K562 (cell line): ENCODE data around the gene INPP4B. TPM values are rescaled to one million over a fixed set of nuclear protein-coding genes. Genes with fewer than 3 reads are reported as not detected.

Experiments
- ATAC-seq: fragments of 200-7000 bp; cut with Tn5 transposase; 3 replicates; pipeline ENCODE4 v1.9.1; 2020; ENCODE audit warnings: moderate library complexity
- BruUV-seq: library from RNA; stranded (reverse); fragments of 400-500 nt; replicated peaks from 2 replicates; lab custom pipeline; 2021; lab: Mats Ljungman, UMichigan
- CTCF ChIA-PET: fragments of 300-600 bp; formaldehyde crosslinking; extraction: SDS; loops from one replicate; lab custom pipeline; 2021; ENCODE audit warnings: low intra/inter-chr PET ratio; lab: Yijun Ruan, JAX
- POLR2A ChIA-PET: fragments of 300-600, 350-650 bp; sonication (Branson Sonifier 250); formaldehyde crosslinking; extraction: SDS; loops from one replicate; lab custom pipeline; 2021; ENCODE audit warnings: antibody characterized with exemption, inconsistent platforms; lab: Yijun Ruan, JAX
- DNase-seq, 4 experiments: peaks; one replicate each; pipeline versions ENCODE4 v3.0.0 to v3.0.0-alpha.2; 2011 to 2018; ENCODE audit warnings: low spot score in 3 of 4, mixed read lengths in 3 of 4; ENCODE audit errors: extremely low read depth in 1 of 4
- FAIRE-seq: peaks from 2 replicates; lab custom pipeline; 2011; peaks lifted over from hg19 to GRCh38; lab: Jason Lieb, UNC
- H2AFZ ChIP-seq: 2 replicates; pipeline ENCODE4 v1.6.0; 2011; ENCODE audit warnings: low read depth, low read length, control low read depth, inconsistent platforms
- H3K27ac ChIP-seq: fragments of 200-600 bp; 3 replicates; pipeline ENCODE4 v1.8.0; 2011; ENCODE audit warnings: low read depth, mild to moderate bottlenecking, control low read depth, inconsistent platforms, low read length, moderate library complexity, mixed read lengths; ENCODE audit errors: extremely low read depth
- H3K27me3 ChIP-seq, 2 experiments: fragments of 300-600 bp in 1 of 2; 2 replicates in 1 of 2; 3 replicates in 1 of 2; pipeline versions ENCODE4 v1.6.0 to v1.8.0; 2011; ENCODE audit warnings: inconsistent platforms in 2 of 2, low read length in 2 of 2, mild to moderate bottlenecking in 1 of 2, mixed read lengths in 1 of 2, moderate library complexity in 1 of 2; ENCODE audit not compliant: control insufficient read depth in 2 of 2, insufficient read depth in 2 of 2
- H3K36me3 ChIP-seq: fragments of 300-600 bp; 3 replicates; pipeline ENCODE4 v1.8.0; 2011; ENCODE audit warnings: mild to moderate bottlenecking, low read length, inconsistent platforms; ENCODE audit not compliant: control insufficient read depth, insufficient read depth
- H3K4me1 ChIP-seq, 2 experiments: fragments of 200-600 bp in 1 of 2; replicated peaks in 1 of 2; 2 replicates in 1 of 2; 3 replicates in 1 of 2; pipeline versions ENCODE4 v1.5.1 to v1.8.0; 2011; ENCODE audit warnings: inconsistent platforms in 2 of 2, low read length in 2 of 2, mild to moderate bottlenecking in 1 of 2, mixed read lengths in 1 of 2, moderate library complexity in 1 of 2; ENCODE audit not compliant: control insufficient read depth in 2 of 2, insufficient read depth in 2 of 2
- H3K4me2 ChIP-seq: 2 replicates; pipeline ENCODE4 v1.6.1; 2011; ENCODE audit warnings: low read length, control low read depth, inconsistent platforms, mixed read lengths; ENCODE audit not compliant: insufficient read depth
- H3K4me3 ChIP-seq: fragments of 200-600 bp; sonication (generic), shearing (Covaris generic); 2 replicates; pipeline ENCODE4 v1.5.1; 2016; ENCODE audit warnings: control low read depth, inconsistent platforms
- H3K79me2 ChIP-seq: fragments of 200-600 bp; 3 replicates; pipeline ENCODE4 v1.8.0; 2011; ENCODE audit warnings: low read length, inconsistent platforms; ENCODE audit not compliant: control insufficient read depth, insufficient read depth
- H3K9ac ChIP-seq, 2 experiments: 2 replicates each; pipeline versions ENCODE4 v1.6.0 to v1.6.1; 2011; ENCODE audit warnings: low read depth in 2 of 2, low read length in 2 of 2, control low read depth in 1 of 2, inconsistent platforms in 1 of 2, mild to moderate bottlenecking in 1 of 2, mixed read lengths in 1 of 2; ENCODE audit not compliant: insufficient read depth in 1 of 2
- H3K9me1 ChIP-seq: one replicate; pipeline ENCODE4 v1.6.0; 2011; ENCODE audit warnings: inconsistent platforms, mild to moderate bottlenecking, low read length, moderate library complexity; ENCODE audit not compliant: control insufficient read depth, insufficient read depth
- H3K9me3 ChIP-seq: replicated peaks from 2 replicates; pipeline ENCODE4 v1.5.1; 2011; ENCODE audit warnings: low read depth, low read length, inconsistent platforms; ENCODE audit not compliant: control insufficient read depth, insufficient read depth
- H4K20me1 ChIP-seq: replicated peaks from 2 replicates; pipeline ENCODE4 v1.6.1; 2011; ENCODE audit warnings: low read length, inconsistent platforms, mixed read lengths; ENCODE audit not compliant: control insufficient read depth, insufficient read depth
- ASH1L ChIP-seq: fragments of 450-650 bp; IDR thresholded peaks from 2 replicates; pipeline ENCODE4 v1.6.1; 2018; ENCODE audit warnings: borderline replicate concordance, mild to moderate bottlenecking, low read depth; ENCODE audit not compliant: partially characterized antibody
- COPS2 ChIP-seq: fragments of 450-650 bp; conservative IDR thresholded peaks from 2 replicates; pipeline ENCODE4 v1.6.1; 2016; ENCODE audit warnings: mild to moderate bottlenecking, moderate library complexity
- HNRNPUL1 ChIP-seq: fragments of 200-400 bp; formaldehyde crosslinking; IDR thresholded peaks from 2 replicates; pipeline ENCODE4 v1.6.1; 2017; ENCODE audit warnings: low read length
- JUN ChIP-seq, 2 experiments: sonication (generic) in 1 of 2; formaldehyde crosslinking in 1 of 2; IDR thresholded peaks; 2 replicates each; pipeline versions ENCODE4 v1.6.1 to v1.8.0; 2012 to 2022; ENCODE audit warnings: borderline replicate concordance in 2 of 2, mild to moderate bottlenecking in 2 of 2, improper control_type of control experiment in 1 of 2, low read depth in 1 of 2, low read length in 1 of 2, missing genetic modification reagents in 1 of 2
- NR3C1 ChIP-seq: sonication (generic); formaldehyde crosslinking; IDR thresholded peaks from 2 replicates; pipeline ENCODE4 v1.8.1; 2022; ENCODE audit warnings: missing genetic modification reagents
- PHB ChIP-seq: fragments of 250-450 bp; sonication (Bioruptor Pico); IDR thresholded peaks from 2 replicates; pipeline ENCODE4 v1.5.0; 2021
- POLR2B ChIP-seq: fragments of 450-650 bp; IDR thresholded peaks from 2 replicates; pipeline ENCODE4 v1.6.1; 2018; ENCODE audit warnings: low read depth; ENCODE audit not compliant: partially characterized antibody
- RBBP5 ChIP-seq: fragments of 200-600 bp; sonication (generic); IDR thresholded peaks from 2 replicates; pipeline ENCODE4 v1.6.1; 2012; ENCODE audit warnings: borderline replicate concordance, mild to moderate bottlenecking, low read length, control low read depth, inconsistent platforms; ENCODE audit not compliant: insufficient read depth, poor library complexity, severe bottlenecking
- RBM39 ChIP-seq: fragments of 200-400 bp; formaldehyde crosslinking; optimal IDR thresholded peaks from 2 replicates; pipeline ENCODE3; 2018; ENCODE audit warnings: low read depth, low read length
- SMAD3 ChIP-seq: fragments of 450-650 bp; formaldehyde crosslinking; conservative IDR thresholded peaks from 2 replicates; pipeline ENCODE4 v1.4.0; 2020; ENCODE audit warnings: mild to moderate bottlenecking
- SMARCA4 ChIP-seq: fragments of 450-650 bp; IDR thresholded peaks from 2 replicates; pipeline ENCODE4 v1.6.1; 2016
- TRIM28 ChIP-seq: fragments of 450-650 bp; IDR thresholded peaks from 2 replicates; pipeline ENCODE4 v1.6.1; 2017
- ZNF75A ChIP-seq: fragments of 450-650 bp; formaldehyde crosslinking; IDR thresholded peaks from 2 replicates; pipeline ENCODE4 v1.4.0; 2020; ENCODE audit warnings: mild to moderate bottlenecking
- WGBS: fragments of 100-300 bp; shearing (Covaris generic); methylation state at CpG from one replicate; pipeline ENCODE4 v1.1.6; 2016; ENCODE audit warnings: low coverage, mixed read lengths; ENCODE audit not compliant: insufficient coverage; ENCODE audit errors: missing lambda C conversion rate; 5-methylcytosine and 5-hydroxymethylcytosine counted together
- in situ Hi-C: fragments of 300-500 bp; cut with MboI; formaldehyde crosslinking; loops from 4 replicates; pipeline ENCODE4 v1.15.0; 2018; ENCODE audit warnings: inconsistent platforms, mixed read lengths
- intact Hi-C: fragments of 100-400 bp; cut with micrococcal nuclease; formaldehyde crosslinking; loops from 2 replicates; pipeline ENCODE4 v1.14.2; 2022
- polyA plus RNA-seq, 8 experiments: library from polyadenylated mRNA; depleted of rRNA in 4 of 8; stranded (reverse) in 5 of 8; unstranded in 3 of 8; fragments of >200 nt; fragmentation: Nextera tagmentation in 2 of 8; fragmentation: Illumina TruSeq in 1 of 8; extraction: Ambion mirVana in 2 of 8; extraction: Trizol in 1 of 8; gene quantifications; 2 replicates each; pipeline versions ENCODE4 v1.2.1 to v1.2.3, GENCODE V29; 2011 to 2014; ENCODE audit warnings: inconsistent platforms in 1 of 8, missing spikeins in 1 of 8
- total RNA-seq, 7 experiments: library from RNA; depleted of rRNA in 6 of 7; stranded (reverse); fragments of >200 nt in 6 of 7; fragmentation: Illumina TruSeq in 2 of 7; extraction: Trizol in 2 of 7; gene quantifications; 2 replicates each; pipeline versions ENCODE4 v1.2.1 to v1.2.3, GENCODE V29; 2011 to 2021; ENCODE audit warnings: low replicate concordance in 1 of 7
- TF ChIP-seq, protein P1 (sequence below): fragments of 200-600 bp; sonication (generic); IDR thresholded peaks from one replicate; pipeline ENCODE4 v1.6.1; 2012; ENCODE audit warnings: mild to moderate bottlenecking, low read depth, low read length, inconsistent platforms

Gene INPP4B
- total and polyA plus RNA-seq, 9 of the 15 experiments (the other 6 are each of a cell fraction or from before 2014, with no cell fraction given): 0.04 to 0.11 TPM; not detected in 7

DNA sequence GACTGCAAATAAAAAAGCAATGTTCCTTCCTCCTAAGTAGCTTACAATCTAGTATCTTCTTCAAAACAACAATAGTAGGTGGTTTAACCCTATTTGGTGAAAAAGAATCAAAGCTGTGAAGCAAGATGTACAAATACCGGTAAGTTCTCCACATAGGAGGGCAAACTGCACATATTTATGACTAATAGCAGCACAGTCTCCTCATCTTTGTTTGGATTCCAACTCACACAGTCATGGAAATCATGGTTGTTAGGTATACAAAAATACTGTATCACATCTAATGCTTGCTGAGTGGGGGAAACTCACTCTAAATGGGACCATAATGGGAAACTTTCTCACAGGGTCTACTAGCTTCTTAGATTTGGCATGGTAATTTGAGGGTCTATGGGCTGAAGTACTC, 597.2 kb downstream of the INPP4B start:
- Histone ChIP-seq H3K27me3 (no peaks in the 10 kb centered on the region), H3K36me3 (no peaks in the 10 kb centered on the region), H3K4me3 (no peak overlapping the region), H3K4me1 (no peaks in the 10 kb centered on the region), H3K4me2 (no peak overlapping the region), H3K9me3 (no peaks in the 10 kb centered on the region), H3K9ac (no peak overlapping the region), H2AFZ (no peak overlapping the region), H3K79me2 (no peaks in the 10 kb centered on the region), H4K20me1 (no peaks in the 10 kb centered on the region), H3K9me1 (no peaks in the 10 kb centered on the region), H3K27ac (no peak overlapping the region)
- no peak for DNase-seq
- intact Hi-C loops (no loop called here), in situ Hi-C loops (no loop called here)
- ATAC-seq: no peak
- FAIRE-seq: no peak
- no TSS peak for BruUV-seq
- WGBS: 0% methylated on average over 1 of the region's 1 CpG
- ChIA-PET POLR2A (no interaction called here), CTCF (no interaction called here)
- TF ChIP-seq JUN (IDR thresholded peaks at IDR 0.05; ENCODE audit: borderline replicate concordance, low read depth, low read length) (no peak), JUN (CRISPR knock-in tag; IDR thresholded peaks at IDR 0.05; ENCODE audit: borderline replicate concordance) (no peak), SMAD3 (CRISPR knock-in tag) (no peak), PHB (no peak), RBM39 (no peak), RBBP5 (no peak), TRIM28 (no peak), POLR2B (no peak), NR3C1 (CRISPR knock-in tag) (no peak), COPS2 (no peak), ASH1L (no peak), HNRNPUL1 (no peak), SMARCA4 (no peak), ZNF75A (CRISPR knock-in tag) (no peak)
- TF ChIP-seq, protein P1, sequence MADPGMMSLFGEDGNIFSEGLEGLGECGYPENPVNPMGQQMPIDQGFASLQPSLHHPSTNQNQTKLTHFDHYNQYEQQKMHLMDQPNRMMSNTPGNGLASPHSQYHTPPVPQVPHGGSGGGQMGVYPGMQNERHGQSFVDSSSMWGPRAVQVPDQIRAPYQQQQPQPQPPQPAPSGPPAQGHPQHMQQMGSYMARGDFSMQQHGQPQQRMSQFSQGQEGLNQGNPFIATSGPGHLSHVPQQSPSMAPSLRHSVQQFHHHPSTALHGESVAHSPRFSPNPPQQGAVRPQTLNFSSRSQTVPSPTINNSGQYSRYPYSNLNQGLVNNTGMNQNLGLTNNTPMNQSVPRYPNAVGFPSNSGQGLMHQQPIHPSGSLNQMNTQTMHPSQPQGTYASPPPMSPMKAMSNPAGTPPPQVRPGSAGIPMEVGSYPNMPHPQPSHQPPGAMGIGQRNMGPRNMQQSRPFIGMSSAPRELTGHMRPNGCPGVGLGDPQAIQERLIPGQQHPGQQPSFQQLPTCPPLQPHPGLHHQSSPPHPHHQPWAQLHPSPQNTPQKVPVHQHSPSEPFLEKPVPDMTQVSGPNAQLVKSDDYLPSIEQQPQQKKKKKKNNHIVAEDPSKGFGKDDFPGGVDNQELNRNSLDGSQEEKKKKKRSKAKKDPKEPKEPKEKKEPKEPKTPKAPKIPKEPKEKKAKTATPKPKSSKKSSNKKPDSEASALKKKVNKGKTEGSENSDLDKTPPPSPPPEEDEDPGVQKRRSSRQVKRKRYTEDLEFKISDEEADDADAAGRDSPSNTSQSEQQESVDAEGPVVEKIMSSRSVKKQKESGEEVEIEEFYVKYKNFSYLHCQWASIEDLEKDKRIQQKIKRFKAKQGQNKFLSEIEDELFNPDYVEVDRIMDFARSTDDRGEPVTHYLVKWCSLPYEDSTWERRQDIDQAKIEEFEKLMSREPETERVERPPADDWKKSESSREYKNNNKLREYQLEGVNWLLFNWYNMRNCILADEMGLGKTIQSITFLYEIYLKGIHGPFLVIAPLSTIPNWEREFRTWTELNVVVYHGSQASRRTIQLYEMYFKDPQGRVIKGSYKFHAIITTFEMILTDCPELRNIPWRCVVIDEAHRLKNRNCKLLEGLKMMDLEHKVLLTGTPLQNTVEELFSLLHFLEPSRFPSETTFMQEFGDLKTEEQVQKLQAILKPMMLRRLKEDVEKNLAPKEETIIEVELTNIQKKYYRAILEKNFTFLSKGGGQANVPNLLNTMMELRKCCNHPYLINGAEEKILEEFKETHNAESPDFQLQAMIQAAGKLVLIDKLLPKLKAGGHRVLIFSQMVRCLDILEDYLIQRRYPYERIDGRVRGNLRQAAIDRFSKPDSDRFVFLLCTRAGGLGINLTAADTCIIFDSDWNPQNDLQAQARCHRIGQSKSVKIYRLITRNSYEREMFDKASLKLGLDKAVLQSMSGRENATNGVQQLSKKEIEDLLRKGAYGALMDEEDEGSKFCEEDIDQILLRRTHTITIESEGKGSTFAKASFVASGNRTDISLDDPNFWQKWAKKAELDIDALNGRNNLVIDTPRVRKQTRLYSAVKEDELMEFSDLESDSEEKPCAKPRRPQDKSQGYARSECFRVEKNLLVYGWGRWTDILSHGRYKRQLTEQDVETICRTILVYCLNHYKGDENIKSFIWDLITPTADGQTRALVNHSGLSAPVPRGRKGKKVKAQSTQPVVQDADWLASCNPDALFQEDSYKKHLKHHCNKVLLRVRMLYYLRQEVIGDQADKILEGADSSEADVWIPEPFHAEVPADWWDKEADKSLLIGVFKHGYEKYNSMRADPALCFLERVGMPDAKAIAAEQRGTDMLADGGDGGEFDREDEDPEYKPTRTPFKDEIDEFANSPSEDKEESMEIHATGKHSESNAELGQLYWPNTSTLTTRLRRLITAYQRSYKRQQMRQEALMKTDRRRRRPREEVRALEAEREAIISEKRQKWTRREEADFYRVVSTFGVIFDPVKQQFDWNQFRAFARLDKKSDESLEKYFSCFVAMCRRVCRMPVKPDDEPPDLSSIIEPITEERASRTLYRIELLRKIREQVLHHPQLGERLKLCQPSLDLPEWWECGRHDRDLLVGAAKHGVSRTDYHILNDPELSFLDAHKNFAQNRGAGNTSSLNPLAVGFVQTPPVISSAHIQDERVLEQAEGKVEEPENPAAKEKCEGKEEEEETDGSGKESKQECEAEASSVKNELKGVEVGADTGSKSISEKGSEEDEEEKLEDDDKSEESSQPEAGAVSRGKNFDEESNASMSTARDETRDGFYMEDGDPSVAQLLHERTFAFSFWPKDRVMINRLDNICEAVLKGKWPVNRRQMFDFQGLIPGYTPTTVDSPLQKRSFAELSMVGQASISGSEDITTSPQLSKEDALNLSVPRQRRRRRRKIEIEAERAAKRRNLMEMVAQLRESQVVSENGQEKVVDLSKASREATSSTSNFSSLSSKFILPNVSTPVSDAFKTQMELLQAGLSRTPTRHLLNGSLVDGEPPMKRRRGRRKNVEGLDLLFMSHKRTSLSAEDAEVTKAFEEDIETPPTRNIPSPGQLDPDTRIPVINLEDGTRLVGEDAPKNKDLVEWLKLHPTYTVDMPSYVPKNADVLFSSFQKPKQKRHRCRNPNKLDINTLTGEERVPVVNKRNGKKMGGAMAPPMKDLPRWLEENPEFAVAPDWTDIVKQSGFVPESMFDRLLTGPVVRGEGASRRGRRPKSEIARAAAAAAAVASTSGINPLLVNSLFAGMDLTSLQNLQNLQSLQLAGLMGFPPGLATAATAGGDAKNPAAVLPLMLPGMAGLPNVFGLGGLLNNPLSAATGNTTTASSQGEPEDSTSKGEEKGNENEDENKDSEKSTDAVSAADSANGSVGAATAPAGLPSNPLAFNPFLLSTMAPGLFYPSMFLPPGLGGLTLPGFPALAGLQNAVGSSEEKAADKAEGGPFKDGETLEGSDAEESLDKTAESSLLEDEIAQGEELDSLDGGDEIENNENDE: no peak
